ENCODE results near the gene UAP1.
"Not testable (repeated sequence)": the region's sequence is repeated elsewhere in the genome, so short reads cannot be mapped to it uniquely, and the experiment has no call there.

GRCh38 chr1:162571121-162571520, 9.6 kb downstream of the UAP1 start:
- TF ChIP-seq POLR2A (IDR thresholded peaks at IDR 0.05; ENCODE audit: low read depth); CTCF (IDR thresholded peaks at IDR 0.05); POLR2AphosphoS5 (IDR thresholded peaks at IDR 0.05); EP300 (IDR thresholded peaks at IDR 0.05): not testable (repeated sequence)

All from esophagus muscularis mucosa (tissue), 4 donors.